Activated T-helper 17 cell treated with anti-CD3 and anti-CD28 coated beads, Interleukin-2, amount 50 U/mL, for 72 hours (primary cell): ENCODE data around the gene COL12A1. TPM values are rescaled to one million over a fixed set of nuclear protein-coding genes. Genes with fewer than 3 reads are reported as not detected.

Source experiments
- ATAC-seq: fragments of 150-1000 bp; cut with Tn5 transposase; replicated peaks from 2 replicates; pipeline ENCODE4 v1.10.0; 2021; ENCODE audit warnings: mild to moderate bottlenecking, moderate library complexity
- H3K27ac Mint-ChIP-seq: one replicate; pipeline ENCODE4 v1.8.0; 2022; ENCODE audit warnings: mixed read lengths
- H3K27me3 Mint-ChIP-seq: one replicate; pipeline ENCODE4 v1.8.0; 2022; ENCODE audit warnings: mixed read lengths
- H3K36me3 Mint-ChIP-seq: one replicate; pipeline ENCODE4 v1.8.0; 2022; ENCODE audit warnings: low read depth, mild to moderate bottlenecking, mixed read lengths
- H3K4me1 Mint-ChIP-seq: one replicate; pipeline ENCODE4 v1.8.0; 2022; ENCODE audit warnings: mixed read lengths
- H3K4me3 Mint-ChIP-seq: one replicate; pipeline ENCODE4 v1.8.0; 2022; ENCODE audit warnings: mild to moderate bottlenecking, mixed read lengths
- H3K9me3 Mint-ChIP-seq: one replicate; pipeline ENCODE4 v1.8.0; 2022; ENCODE audit warnings: mixed read lengths
- total RNA-seq, 2 donors: library from RNA; stranded (reverse); gene quantifications; one replicate each; pipeline ENCODE4 v1.2.3, GENCODE V29; 2022

Gene COL12A1
- total RNA-seq, 2 donors from 2014 or later = not detected

DNA sequence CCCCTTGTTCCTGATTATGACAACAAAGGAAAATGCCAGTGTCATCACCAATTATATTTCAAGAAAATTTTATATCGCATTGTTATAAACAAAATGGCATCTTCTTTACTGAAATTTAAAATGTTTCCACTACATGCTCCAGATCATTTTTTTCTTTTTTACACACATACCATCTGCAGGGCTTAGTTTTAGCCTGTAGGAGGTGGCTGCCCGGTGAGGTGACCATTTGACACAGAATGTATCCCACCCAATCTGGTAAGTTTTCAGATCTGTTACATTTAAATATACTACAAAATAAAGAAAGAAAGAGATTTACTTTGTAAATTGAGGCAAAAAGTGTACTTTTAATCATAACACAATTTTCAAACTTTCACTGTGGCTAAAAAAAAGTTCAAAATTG is 81.8 kb downstream of the COL12A1 start:
- H3K9me3 Mint-ChIP-seq = no peaks in the 10 kb centered on the region
- peaks cover under 1% of the 10 kb centered on the region for H3K27me3 Mint-ChIP-seq
- H3K27ac Mint-ChIP-seq = no peak overlapping the region

DNA sequence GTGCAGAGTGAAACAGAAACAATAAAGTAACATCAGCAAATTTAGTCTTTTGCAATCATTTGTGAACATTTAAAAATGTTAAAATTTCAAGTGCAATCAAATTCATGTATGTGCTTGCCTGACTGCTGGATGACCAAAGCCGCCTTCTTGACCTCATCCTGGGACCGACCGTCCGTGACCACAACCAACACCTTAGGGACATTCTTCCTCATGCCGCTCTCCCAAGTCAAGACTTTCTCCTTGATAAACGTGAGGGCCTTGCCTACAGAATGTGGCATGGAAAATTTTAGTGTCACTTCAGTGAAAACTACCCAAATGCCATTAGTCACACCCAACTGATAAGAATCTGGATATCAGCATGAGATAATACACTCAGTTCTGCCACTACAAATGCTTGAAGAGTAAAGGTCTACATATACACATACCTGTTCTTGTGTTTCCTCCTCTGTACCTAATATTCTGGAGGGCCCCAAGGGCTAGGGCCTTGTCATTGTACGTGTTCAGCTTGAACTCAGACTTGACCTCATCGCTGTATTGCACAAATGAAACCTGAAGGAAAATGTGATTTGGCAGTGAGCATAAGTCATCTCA is 86.8 kb downstream of the COL12A1 start:
- Mint-ChIP-seq H3K9me3 (no peaks in the 10 kb centered on the region), H3K4me1 (no peaks in the 10 kb centered on the region), H3K4me3 (no peak overlapping the region), H3K27ac (no peak overlapping the region), H3K36me3 (no peaks in the 10 kb centered on the region), H3K27me3 (peaks cover 6% of the 10 kb centered on the region)
- ATAC-seq = no peak

More for the DNA sequence above, 81.8 kb downstream of the COL12A1 start:
- Mint-ChIP-seq H3K36me3 (no peaks in the 10 kb centered on the region), H3K4me3 (no peak overlapping the region), H3K4me1 (no peaks in the 10 kb centered on the region)
- no peak for ATAC-seq

DNA sequence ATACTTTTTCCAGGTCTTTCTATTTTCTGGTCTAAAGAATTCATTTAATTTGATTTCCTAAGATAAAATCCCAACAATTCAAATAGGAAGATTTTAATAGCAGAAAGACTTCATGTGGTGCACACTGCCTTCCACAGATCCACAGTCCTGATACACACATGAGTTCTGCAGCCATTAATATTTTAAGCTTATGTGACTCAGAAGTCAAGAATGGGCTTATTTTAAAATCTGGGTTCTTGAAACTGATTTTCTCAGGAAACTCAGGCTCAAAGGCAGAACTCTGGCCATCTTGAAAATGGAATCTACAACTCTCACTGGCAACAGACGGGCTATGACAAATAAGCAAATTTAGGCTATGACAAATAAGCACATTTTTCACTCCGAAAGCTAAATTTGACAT is 88.2 kb downstream of the COL12A1 start:
- Mint-ChIP-seq H3K27ac (no peak overlapping the region), H3K36me3 (no peaks in the 10 kb centered on the region), H3K9me3 (no peaks in the 10 kb centered on the region), H3K27me3 (peaks cover 10% of the 10 kb centered on the region), H3K4me3 (no peak overlapping the region), H3K4me1 (no peaks in the 10 kb centered on the region)
- no peak for ATAC-seq

DNA sequence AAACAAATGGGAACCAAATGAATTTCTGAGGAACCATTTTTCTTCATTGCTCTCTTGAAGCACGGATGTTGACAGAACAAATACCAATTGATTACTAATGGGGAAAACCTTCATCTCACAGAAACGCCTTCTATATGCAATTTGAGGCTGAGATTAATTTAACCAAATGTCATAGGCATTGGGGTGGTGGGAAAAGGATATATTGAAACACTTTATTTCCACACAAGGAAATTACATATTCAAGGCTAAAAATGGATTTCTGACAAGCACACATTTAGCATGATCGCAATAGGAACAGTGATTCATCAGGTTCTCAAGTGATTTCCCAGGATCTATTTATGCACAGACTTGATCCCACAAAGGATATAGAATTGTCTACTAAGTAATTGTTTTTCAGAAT is 88.9 kb downstream of the COL12A1 start:
- Mint-ChIP-seq H3K27ac (no peak overlapping the region), H3K27me3 (peaks cover 10% of the 10 kb centered on the region), H3K4me1 (no peaks in the 10 kb centered on the region), H3K9me3 (no peaks in the 10 kb centered on the region), H3K36me3 (no peaks in the 10 kb centered on the region), H3K4me3 (no peak overlapping the region)
- no peak for ATAC-seq

DNA sequence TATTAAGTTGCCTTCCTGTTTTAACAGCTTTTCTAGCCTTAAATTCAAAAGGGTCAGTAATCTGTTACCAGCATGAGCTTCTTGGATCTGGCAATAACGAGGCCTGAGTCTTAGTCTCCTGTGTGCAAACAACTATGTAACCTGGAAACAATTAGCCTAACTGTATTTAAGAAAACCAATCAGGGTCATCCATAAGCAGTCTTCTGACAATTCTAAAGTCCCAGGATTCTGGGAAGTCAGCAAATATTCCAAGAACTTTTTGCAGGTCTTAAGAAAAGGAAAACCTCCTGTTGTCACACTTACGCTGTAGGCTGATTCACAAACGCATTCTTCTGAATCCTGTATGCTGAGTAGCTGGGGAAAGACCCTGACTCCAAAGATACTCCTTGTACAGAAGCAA is 90.4 kb downstream of the COL12A1 start:
- Mint-ChIP-seq H3K4me1 (no peaks in the 10 kb centered on the region), H3K4me3 (no peak overlapping the region), H3K27me3 (peaks cover 16% of the 10 kb centered on the region), H3K9me3 (no peaks in the 10 kb centered on the region), H3K36me3 (no peaks in the 10 kb centered on the region), H3K27ac (no peak overlapping the region)
- ATAC-seq = no peak

DNA sequence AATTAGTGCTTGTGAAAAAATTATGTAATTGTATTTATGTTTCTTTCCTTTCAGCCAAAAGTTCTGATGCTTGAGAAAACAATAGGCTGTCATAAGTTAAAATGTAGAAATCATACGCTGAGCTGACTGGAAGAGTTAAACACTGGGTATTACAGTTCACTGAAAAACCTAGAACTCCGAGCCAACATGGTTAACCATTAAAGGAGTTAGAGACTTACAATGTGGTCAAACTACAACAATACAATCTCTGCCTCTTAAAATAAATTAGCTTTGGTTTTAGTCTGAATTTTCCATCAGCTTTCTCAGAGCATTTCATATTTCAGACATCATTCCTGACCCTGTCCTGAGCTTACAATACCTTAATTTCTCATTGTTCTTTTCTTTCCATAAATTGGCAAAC is 91.0 kb downstream of the COL12A1 start:
- Mint-ChIP-seq H3K4me1 (no peaks in the 10 kb centered on the region), H3K27ac (no peak overlapping the region), H3K36me3 (no peaks in the 10 kb centered on the region), H3K4me3 (no peak overlapping the region), H3K9me3 (no peaks in the 10 kb centered on the region), H3K27me3 (peaks cover 16% of the 10 kb centered on the region)
- ATAC-seq = no peak

DNA sequence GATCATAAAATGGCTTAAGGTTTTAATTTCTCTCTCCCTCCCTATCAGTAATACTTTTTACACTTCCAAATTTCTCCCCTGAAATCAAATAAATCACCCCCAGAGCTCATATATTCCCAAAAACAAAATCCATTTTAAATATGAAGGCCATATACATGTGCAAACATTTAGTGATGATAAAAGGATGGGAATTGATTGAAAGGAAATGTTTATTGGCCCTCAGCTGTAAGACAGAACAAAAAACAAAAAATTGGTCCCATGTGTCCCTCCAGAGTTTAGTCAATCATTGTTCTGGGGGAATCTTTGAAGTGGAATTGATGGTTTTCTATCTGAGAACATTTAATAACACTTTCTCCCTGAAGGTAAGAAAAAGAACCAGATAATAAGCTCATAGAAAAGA is 91.7 kb downstream of the COL12A1 start:
- Mint-ChIP-seq H3K27ac (no peak overlapping the region), H3K27me3 (peaks cover 19% of the 10 kb centered on the region), H3K4me3 (no peak overlapping the region), H3K4me1 (no peaks in the 10 kb centered on the region), H3K9me3 (no peaks in the 10 kb centered on the region), H3K36me3 (no peaks in the 10 kb centered on the region)
- no peak for ATAC-seq

DNA sequence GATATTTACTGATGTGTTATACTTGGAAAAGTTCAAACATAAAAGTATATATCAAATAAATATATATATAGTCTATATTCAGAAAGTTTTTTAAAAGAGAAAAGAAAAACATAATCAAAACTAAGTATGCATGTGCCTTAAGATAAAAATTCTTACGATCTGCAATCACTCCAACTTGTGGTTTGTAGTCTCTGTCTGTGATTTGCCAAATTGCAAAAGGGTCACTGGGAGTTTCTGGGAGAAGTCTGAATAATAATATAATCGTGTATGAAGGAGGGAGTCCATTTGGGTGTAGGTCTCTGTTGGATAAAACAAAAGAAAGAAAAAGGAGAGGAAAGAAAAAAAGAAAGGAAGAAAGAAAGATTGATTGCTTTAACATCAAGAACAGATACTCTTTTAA is 92.4 kb downstream of the COL12A1 start:
- Mint-ChIP-seq H3K27ac (no peak overlapping the region), H3K27me3 (peaks cover 17% of the 10 kb centered on the region)

DNA sequence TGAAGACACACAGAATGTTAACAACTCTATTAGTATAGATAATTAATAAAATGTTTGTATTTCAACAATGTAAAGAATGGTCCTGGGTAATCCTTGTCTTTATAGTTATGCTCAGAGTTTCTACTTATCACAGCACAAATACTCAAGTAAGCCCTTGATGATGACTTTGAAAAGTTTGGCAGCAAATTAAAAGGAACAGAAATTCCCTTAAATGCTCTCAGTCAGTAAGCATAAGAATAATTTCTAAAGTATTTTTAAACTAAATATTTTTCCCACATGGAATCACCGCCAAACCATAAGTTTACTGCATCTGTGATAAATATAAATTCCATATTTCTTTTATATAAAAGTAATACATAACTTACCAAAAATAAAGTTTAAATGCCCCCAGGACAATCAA is 96.1 kb downstream of the COL12A1 start:
- H3K4me3 Mint-ChIP-seq = no peak overlapping the region
- ATAC-seq = no peak
- H3K36me3 Mint-ChIP-seq = no peaks in the 10 kb centered on the region
- no peaks in the 10 kb centered on the region for H3K9me3 Mint-ChIP-seq
- H3K27ac Mint-ChIP-seq = no peak overlapping the region
- no peaks in the 10 kb centered on the region for H3K4me1 Mint-ChIP-seq
- peaks cover 17% of the 10 kb centered on the region for H3K27me3 Mint-ChIP-seq

More for the DNA sequence above, 92.4 kb downstream of the COL12A1 start:
- Mint-ChIP-seq H3K4me3 (no peak overlapping the region), H3K36me3 (no peaks in the 10 kb centered on the region), H3K4me1 (no peaks in the 10 kb centered on the region), H3K9me3 (no peaks in the 10 kb centered on the region)
- no peak for ATAC-seq

DNA sequence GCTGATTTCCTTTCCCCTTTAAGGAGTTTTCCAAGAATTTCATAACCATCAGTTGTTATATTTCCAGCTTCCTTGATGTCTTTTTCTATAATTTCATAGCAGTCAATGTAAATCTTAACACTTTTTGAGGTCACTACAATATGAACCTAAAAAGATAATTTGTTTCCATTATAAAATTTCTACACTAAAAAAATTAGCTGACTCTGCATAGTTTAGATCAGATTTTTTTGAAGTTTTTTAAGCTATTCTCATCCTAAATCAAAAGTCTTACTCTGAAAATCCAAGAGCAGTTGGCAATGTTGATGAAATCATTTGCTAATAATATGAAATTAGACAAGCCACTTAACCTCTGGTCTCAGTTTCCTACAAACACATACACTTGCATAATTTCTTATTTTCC is 96.8 kb downstream of the COL12A1 start:
- Mint-ChIP-seq H3K36me3 (no peaks in the 10 kb centered on the region), H3K4me3 (no peak overlapping the region), H3K27me3 (peaks cover 14% of the 10 kb centered on the region), H3K4me1 (no peaks in the 10 kb centered on the region), H3K9me3 (no peaks in the 10 kb centered on the region), H3K27ac (no peak overlapping the region)
- no peak for ATAC-seq

DNA sequence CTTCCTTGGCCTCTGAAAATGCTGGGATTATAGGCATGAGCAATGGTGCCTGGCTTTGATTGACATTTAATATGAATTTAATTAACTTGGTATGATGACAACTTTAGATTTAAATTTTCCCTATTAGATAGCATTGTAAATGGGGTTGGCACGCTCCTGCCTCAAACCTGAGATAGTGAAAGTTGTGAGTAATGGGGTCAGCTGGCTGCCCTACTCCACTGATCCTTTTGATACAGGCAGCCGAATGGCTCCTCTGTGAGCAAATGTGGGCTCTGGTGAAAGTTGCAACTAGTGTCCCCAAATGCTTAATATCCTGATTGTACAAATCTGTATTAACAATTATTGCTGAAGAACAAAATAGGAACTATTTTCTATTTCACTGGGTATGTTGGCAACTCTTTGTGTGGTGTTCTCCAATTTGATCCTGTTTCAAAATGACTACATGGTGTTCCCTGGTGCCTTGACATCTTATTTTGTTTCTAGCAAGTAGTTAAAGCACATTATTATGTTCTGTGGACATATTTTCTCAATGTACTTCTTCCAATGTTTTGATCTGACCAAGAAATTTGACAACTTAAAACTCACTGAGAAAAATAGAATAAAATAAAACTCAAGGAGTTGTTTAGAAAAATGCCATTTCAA is 97.4 kb downstream of the COL12A1 start:
- no peaks in the 10 kb centered on the region for H3K4me1 Mint-ChIP-seq
- H3K36me3 Mint-ChIP-seq = no peaks in the 10 kb centered on the region
- no peak overlapping the region for H3K27ac Mint-ChIP-seq
- H3K4me3 Mint-ChIP-seq = no peak overlapping the region
- H3K9me3 Mint-ChIP-seq = no peaks in the 10 kb centered on the region
- no peak for ATAC-seq
- H3K27me3 Mint-ChIP-seq = peaks cover 10% of the 10 kb centered on the region

DNA sequence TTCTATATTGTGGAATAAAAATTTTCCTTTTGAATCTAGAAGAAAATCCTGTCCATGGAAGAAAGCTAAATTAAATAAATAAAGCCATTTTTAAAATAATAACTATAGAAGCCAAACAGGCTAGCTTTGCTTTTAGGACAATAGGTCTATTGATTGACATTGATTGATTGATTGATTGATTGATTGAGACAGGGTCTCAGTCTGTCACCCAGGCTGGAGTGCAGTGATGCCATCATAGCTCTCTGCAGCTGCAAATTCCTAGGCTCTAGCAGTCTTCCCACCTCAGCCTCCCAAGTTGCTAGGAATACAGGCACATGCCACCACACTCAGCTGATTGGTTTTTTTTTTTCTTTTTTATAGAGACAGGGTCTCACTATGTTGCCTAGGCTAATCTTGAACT is 97.9 kb downstream of the COL12A1 start:
- no peak for ATAC-seq
- Mint-ChIP-seq H3K4me1 (no peaks in the 10 kb centered on the region), H3K36me3 (no peaks in the 10 kb centered on the region), H3K9me3 (no peaks in the 10 kb centered on the region), H3K27ac (no peak overlapping the region), H3K4me3 (no peak overlapping the region), H3K27me3 (peaks cover 9% of the 10 kb centered on the region)

DNA sequence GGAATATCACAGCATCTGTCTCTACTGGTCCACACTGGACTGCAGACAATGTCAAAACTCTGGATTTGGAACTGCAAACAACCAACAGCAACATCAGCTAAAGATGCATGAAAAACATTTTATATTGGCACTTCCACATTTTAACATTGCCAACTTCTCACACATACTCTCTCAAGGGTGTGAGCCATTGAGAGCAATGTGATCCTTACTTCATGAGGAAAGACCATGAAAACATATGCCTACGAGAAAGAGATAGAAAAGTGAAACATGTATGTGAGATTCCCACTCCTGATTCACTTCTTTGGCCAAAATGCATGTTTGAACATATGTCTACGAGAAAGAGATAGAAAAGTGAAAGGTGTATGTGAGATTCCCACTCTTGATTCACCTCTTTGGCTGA is 99.4 kb downstream of the COL12A1 start:
- Mint-ChIP-seq H3K27me3 (peaks cover 9% of the 10 kb centered on the region), H3K27ac (no peak overlapping the region)
- ATAC-seq = no peak

DNA sequence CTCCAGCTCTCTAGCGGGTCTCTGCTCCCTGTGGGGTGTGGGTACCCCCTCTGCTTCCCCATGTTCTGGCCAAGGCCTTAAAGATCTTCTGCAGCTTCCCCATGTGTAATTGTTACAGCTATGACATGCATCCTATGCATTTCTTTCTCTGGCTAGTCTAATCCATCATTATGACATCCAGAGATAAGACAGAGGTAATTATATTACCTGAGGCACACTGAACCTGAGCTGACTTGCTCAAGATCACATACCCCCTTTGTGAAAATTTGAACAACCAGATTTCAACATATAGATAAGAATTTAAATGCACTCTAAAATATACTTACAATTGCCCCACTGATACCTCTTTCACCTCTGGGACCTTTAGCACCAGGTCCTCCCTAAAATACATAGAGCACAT is 102.4 kb downstream of the COL12A1 start:
- Mint-ChIP-seq H3K4me1 (no peaks in the 10 kb centered on the region), H3K36me3 (no peaks in the 10 kb centered on the region), H3K27me3 (peaks cover 4% of the 10 kb centered on the region), H3K4me3 (no peak overlapping the region), H3K27ac (no peak overlapping the region), H3K9me3 (no peaks in the 10 kb centered on the region)
- ATAC-seq = no peak

More for the DNA sequence above, 99.4 kb downstream of the COL12A1 start:
- Mint-ChIP-seq H3K4me3 (no peak overlapping the region), H3K9me3 (no peaks in the 10 kb centered on the region), H3K36me3 (no peaks in the 10 kb centered on the region), H3K4me1 (no peaks in the 10 kb centered on the region)

DNA sequence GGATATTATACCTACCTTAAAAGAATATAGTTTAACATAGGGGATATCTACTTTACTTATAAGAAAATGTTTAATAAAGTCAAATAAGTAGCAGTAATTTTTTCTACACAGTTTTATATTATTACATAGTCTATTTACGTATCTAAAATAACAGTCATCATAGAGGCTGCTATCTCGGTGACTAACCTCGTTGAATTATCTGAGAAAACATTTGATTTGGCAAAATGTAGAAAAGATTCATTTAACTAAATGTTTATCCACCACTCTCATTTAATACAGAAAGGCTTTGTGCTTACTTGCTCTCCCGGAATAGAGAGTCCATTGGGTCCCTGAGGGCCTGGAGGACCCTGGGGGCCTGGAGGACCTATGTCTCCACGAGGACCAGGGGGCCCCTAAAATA is 103.6 kb downstream of the COL12A1 start:
- Mint-ChIP-seq H3K9me3 (no peaks in the 10 kb centered on the region), H3K36me3 (no peaks in the 10 kb centered on the region), H3K4me3 (no peak overlapping the region), H3K27me3 (peaks cover 4% of the 10 kb centered on the region), H3K27ac (no peak overlapping the region), H3K4me1 (no peaks in the 10 kb centered on the region)
- ATAC-seq = no peak
